Measurements from ENCODE around the gene CLIP1. TPM values are rescaled to one million over a fixed set of nuclear protein-coding genes. Genes with fewer than 3 reads are reported as not detected.
A peak's percentile ranks its signal among the peaks of the same experiment; 100 is the strongest.

Gene CLIP1
- total RNA-seq, 1 donor from 2014 or later, result 59.1 TPM

GRCh38 chr12:122322501-122322900, 100.0 kb downstream of the CLIP1 start:
- Mint-ChIP-seq H3K9me3 (no peaks in the 10 kb centered on the region), H3K4me3 (no peak overlapping the region), H3K27me3 (no peaks in the 10 kb centered on the region), H3K27ac (no peak overlapping the region), H3K4me1 (ENCODE audit: unreplicated experiment) (no peaks in the 10 kb centered on the region), H3K36me3 (peaks cover 11% of the 10 kb centered on the region)
- no peak for DNase-seq (ENCODE audit: extremely low spot score, unreplicated experiment)
- TF ChIP-seq CTCF (conservative IDR thresholded peaks at IDR 0.05), result no peak

GRCh38 chr12:122318607-122319605, 103.6 kb downstream of the CLIP1 start:
- Mint-ChIP-seq H3K36me3 (peaks cover 11% of the 10 kb centered on the region), H3K27me3 (no peaks in the 10 kb centered on the region), H3K4me3 (no peak overlapping the region), H3K27ac (no peak overlapping the region), H3K9me3 (no peaks in the 10 kb centered on the region), H3K4me1 (ENCODE audit: unreplicated experiment) (no peaks in the 10 kb centered on the region)
- DNase-seq (ENCODE audit: extremely low spot score, unreplicated experiment), result no peak
- no peak for TF ChIP-seq CTCF (conservative IDR thresholded peaks at IDR 0.05)

- no peak for DNase-seq (ENCODE audit: extremely low spot score, unreplicated experiment)
- TF ChIP-seq CTCF (conservative IDR thresholded peaks at IDR 0.05), result no peak
- H3K4me1 Mint-ChIP-seq (ENCODE audit: unreplicated experiment), result no peaks in the 10 kb centered on the region
- peak overlapping the region; percentile 21 for H3K27ac Mint-ChIP-seq
- no peak overlapping the region for H3K4me3 Mint-ChIP-seq
- peaks cover 9% of the 10 kb centered on the region for H3K36me3 Mint-ChIP-seq
- no peaks in the 10 kb centered on the region for H3K27me3 Mint-ChIP-seq
- H3K9me3 Mint-ChIP-seq, result no peaks in the 10 kb centered on the region
Observed at GRCh38 chr12:122312926-122313325, 109.5 kb downstream of the CLIP1 start.

- peaks cover 9% of the 10 kb centered on the region for H3K36me3 Mint-ChIP-seq
- H3K4me3 Mint-ChIP-seq, result no peak overlapping the region
- no peak for DNase-seq (ENCODE audit: extremely low spot score, unreplicated experiment)
- H3K27me3 Mint-ChIP-seq, result no peaks in the 10 kb centered on the region
- no peak for TF ChIP-seq CTCF (conservative IDR thresholded peaks at IDR 0.05)
- no peaks in the 10 kb centered on the region for H3K9me3 Mint-ChIP-seq
- H3K4me1 Mint-ChIP-seq (ENCODE audit: unreplicated experiment), result no peaks in the 10 kb centered on the region
- no peak overlapping the region for H3K27ac Mint-ChIP-seq
Observed at GRCh38 chr12:122311696-122312095, 110.8 kb downstream of the CLIP1 start.

GRCh38 chr12:122310626-122311333, 111.7 kb downstream of the CLIP1 start:
- no peak overlapping the region for H3K4me3 Mint-ChIP-seq
- H3K27ac Mint-ChIP-seq, result no peak overlapping the region
- no peak for TF ChIP-seq CTCF (conservative IDR thresholded peaks at IDR 0.05)

More at GRCh38 chr12:122310626-122311333, 111.7 kb downstream of the CLIP1 start:
- no peak for DNase-seq (ENCODE audit: extremely low spot score, unreplicated experiment)
- H3K9me3 Mint-ChIP-seq, result no peaks in the 10 kb centered on the region
- no peaks in the 10 kb centered on the region for H3K27me3 Mint-ChIP-seq
- H3K4me1 Mint-ChIP-seq (ENCODE audit: unreplicated experiment), result no peaks in the 10 kb centered on the region
- H3K36me3 Mint-ChIP-seq, result peaks cover 13% of the 10 kb centered on the region

Measured in type B pancreatic cell (in vitro differentiated cells).